NT2/D1 (cell line): ENCODE results near the gene ACSL6.

Source experiments
- SUZ12 ChIP-seq: IDR thresholded peaks from 2 replicates; pipeline ENCODE4 v1.6.1; 2011; ENCODE audit not compliant: insufficient read length, insufficient read depth; ENCODE audit errors: extremely low read depth
- ZNF274 ChIP-seq: IDR thresholded peaks from 2 replicates; pipeline ENCODE4 v1.6.1; 2011; ENCODE audit warnings: mild to moderate bottlenecking, low read depth, low read length

GRCh38 chr5:131916481-131916880, 95.0 kb downstream of the ACSL6 start:
- no peak for TF ChIP-seq SUZ12
- TF ChIP-seq ZNF274 = no peak
